H9 (cell line): ENCODE measurements around the gene SLCO2A1. TPM values are rescaled to one million over a fixed set of nuclear protein-coding genes. Genes with fewer than 3 reads are reported as not detected.

Source experiments
- DNase-seq: peaks from one replicate; pipeline ENCODE4 v3.0.0-alpha.2; 2017
- H2AFZ ChIP-seq: one replicate; pipeline ENCODE4 v1.6.1; 2013; ENCODE audit warnings: mild to moderate bottlenecking, low read length, control low read depth, moderate library complexity
- H2AK5ac ChIP-seq: 2 replicates; pipeline ENCODE4 v1.6.1; 2013; ENCODE audit warnings: low read length, control low read depth, mixed read lengths; ENCODE audit not compliant: insufficient read length
- H2BK120ac ChIP-seq: one replicate; pipeline ENCODE4 v1.6.1; 2013; ENCODE audit warnings: low read depth, mild to moderate bottlenecking, low read length, control low read depth, inconsistent platforms; ENCODE audit not compliant: poor library complexity, severe bottlenecking
- H2BK12ac ChIP-seq: 2 replicates; pipeline ENCODE4 v1.6.1; 2013; ENCODE audit warnings: low read length, control low read depth, mixed read lengths, low read depth; ENCODE audit not compliant: insufficient read length
- H2BK15ac ChIP-seq: 2 replicates; pipeline ENCODE4 v1.6.1; 2013; ENCODE audit warnings: low read depth, low read length, control low read depth
- H2BK20ac ChIP-seq: one replicate; pipeline ENCODE4 v1.6.1; 2013; ENCODE audit warnings: low read depth, mild to moderate bottlenecking, low read length, control low read depth, inconsistent platforms; ENCODE audit not compliant: poor library complexity, severe bottlenecking
- H2BK5ac ChIP-seq: 2 replicates; pipeline ENCODE4 v1.6.1; 2013; ENCODE audit warnings: low read length, control low read depth, mixed read lengths; ENCODE audit not compliant: insufficient read length
- H3K14ac ChIP-seq: 2 replicates; pipeline ENCODE4 v1.6.1; 2013; ENCODE audit warnings: low read length, control low read depth; ENCODE audit not compliant: insufficient read depth
- H3K18ac ChIP-seq: 2 replicates; pipeline ENCODE4 v1.6.1; 2013; ENCODE audit warnings: low read depth, mild to moderate bottlenecking, mixed read lengths, low read length, control low read depth; ENCODE audit not compliant: insufficient read length
- H3K23ac ChIP-seq: 2 replicates; pipeline ENCODE4 v1.6.1; 2013; ENCODE audit warnings: low read length, control low read depth, mixed read lengths, low read depth; ENCODE audit not compliant: insufficient read length
- H3K23me2 ChIP-seq: 2 replicates; pipeline ENCODE4 v1.6.1; 2013; ENCODE audit warnings: low read depth, mild to moderate bottlenecking, mixed read lengths, low read length, control low read depth; ENCODE audit not compliant: insufficient read length, poor library complexity, severe bottlenecking
- H3K27ac ChIP-seq: 2 replicates; pipeline ENCODE4 v1.5.1; 2013; ENCODE audit warnings: low read length, control low read depth, mixed read lengths, low read depth; ENCODE audit not compliant: insufficient read length
- H3K27me3 ChIP-seq: 2 replicates; pipeline ENCODE4 v1.6.1; 2013; ENCODE audit warnings: low read length, control low read depth, inconsistent platforms; ENCODE audit not compliant: insufficient read depth
- H3K4ac ChIP-seq: 2 replicates; pipeline ENCODE4 v1.6.1; 2013; ENCODE audit warnings: low read depth, mild to moderate bottlenecking, control low read depth, inconsistent platforms, low read length, moderate library complexity
- H3K4me1 ChIP-seq: 2 replicates; pipeline ENCODE4 v1.6.1; 2013; ENCODE audit warnings: low read length, control low read depth, inconsistent platforms; ENCODE audit not compliant: insufficient read depth
- H3K4me2 ChIP-seq: 2 replicates; pipeline ENCODE4 v1.6.1; 2013; ENCODE audit warnings: low read length, control low read depth, mixed read lengths; ENCODE audit not compliant: insufficient read length, insufficient read depth
- H3K56ac ChIP-seq: 2 replicates; pipeline ENCODE4 v1.6.1; 2013; ENCODE audit warnings: low read depth, mild to moderate bottlenecking, mixed read lengths, low read length, control low read depth; ENCODE audit not compliant: insufficient read length
- H3K79me1 ChIP-seq: 2 replicates; pipeline ENCODE4 v1.6.1; 2013; ENCODE audit warnings: low read depth, mild to moderate bottlenecking, moderate library complexity, low read length, control low read depth, inconsistent platforms; ENCODE audit not compliant: insufficient read depth, poor library complexity, severe bottlenecking
- H3K79me2 ChIP-seq: 2 replicates; pipeline ENCODE4 v1.6.1; 2013; ENCODE audit warnings: low read length, control low read depth, inconsistent platforms; ENCODE audit not compliant: insufficient read depth
- H3K9ac ChIP-seq: 2 replicates; pipeline ENCODE4 v1.6.1; 2013; ENCODE audit warnings: low read length, control low read depth, mixed read lengths; ENCODE audit not compliant: insufficient read length; ENCODE audit errors: extremely low read depth
- H3K9me3 ChIP-seq: one replicate; pipeline ENCODE4 v1.6.1; 2013; ENCODE audit warnings: low read depth, low read length, inconsistent platforms; ENCODE audit not compliant: control insufficient read depth
- H3T11ph ChIP-seq: one replicate; pipeline ENCODE4 v1.6.1; 2013; ENCODE audit warnings: mild to moderate bottlenecking, low read length, control low read depth, inconsistent platforms
- H4K20me1 ChIP-seq: one replicate; pipeline ENCODE4 v1.6.1; 2013; ENCODE audit not compliant: control insufficient read depth, insufficient read length, insufficient read depth
- H4K5ac ChIP-seq: 2 replicates; pipeline ENCODE4 v1.6.1; 2013; ENCODE audit warnings: low read depth, mild to moderate bottlenecking, mixed read lengths, low read length, control low read depth; ENCODE audit not compliant: insufficient read length
- H4K8ac ChIP-seq: replicated peaks from 2 replicates; pipeline ENCODE4 v1.6.1; 2013; ENCODE audit warnings: low read length, control low read depth, mixed read lengths, low read depth; ENCODE audit not compliant: insufficient read length
- H4K91ac ChIP-seq: 2 replicates; pipeline ENCODE4 v1.6.1; 2013; ENCODE audit warnings: low read depth, mild to moderate bottlenecking, moderate library complexity, mixed read lengths, low read length, control low read depth; ENCODE audit not compliant: insufficient read length
- H3K27ac Mint-ChIP-seq, 3 experiments: 2 replicates in 2 of 3; 3 replicates in 1 of 3; pipeline ENCODE4 v1.8.0; 2020 to 2021; ENCODE audit warnings: mixed read lengths in 3 of 3, mild to moderate bottlenecking in 1 of 3, moderate library complexity in 1 of 3
- H3K27me3 Mint-ChIP-seq: 2 replicates; pipeline ENCODE4 v1.8.0; 2021; ENCODE audit warnings: low read depth, mild to moderate bottlenecking, moderate library complexity, mixed read lengths
- H3K36me3 Mint-ChIP-seq, 3 experiments: 2 replicates in 2 of 3; 3 replicates in 1 of 3; pipeline ENCODE4 v1.8.0; 2020 to 2021; ENCODE audit warnings: low read depth in 3 of 3, mixed read lengths in 3 of 3; ENCODE audit not compliant: insufficient read depth in 1 of 3
- H3K4me1 Mint-ChIP-seq, 2 experiments: 2 replicates each; pipeline ENCODE4 v1.8.0; 2020; ENCODE audit warnings: mixed read lengths in 2 of 2
- H3K4me3 Mint-ChIP-seq, 2 experiments: 2 replicates in 1 of 2; 3 replicates in 1 of 2; pipeline ENCODE4 v1.8.0; 2020 to 2021; ENCODE audit warnings: mild to moderate bottlenecking in 2 of 2, mixed read lengths in 2 of 2, moderate library complexity in 1 of 2
- H3K9me3 Mint-ChIP-seq, 2 experiments: 2 replicates in 1 of 2; 3 replicates in 1 of 2; pipeline ENCODE4 v1.8.0; 2020; ENCODE audit warnings: mild to moderate bottlenecking in 2 of 2, mixed read lengths in 2 of 2, moderate library complexity in 1 of 2
- CTCF ChIP-seq: fragments of 200-600 bp; sonication (generic); conservative IDR thresholded peaks from 3 replicates; pipeline ENCODE4 v1.8.0; 2021; ENCODE audit warnings: antibody characterized with exemption, mild to moderate bottlenecking
- WGBS: extraction: QIAGEN DNeasy Blood & Tissue Kit; methylation state at CpG from one replicate; pipeline ENCODE4 v1.1.7; 2013; ENCODE audit warnings: missing lambda C conversion rate, low lambda C conversion rate, mixed read lengths; ENCODE audit not compliant: insufficient read length; ENCODE audit errors: extremely low coverage; 5-methylcytosine and 5-hydroxymethylcytosine counted together
- total RNA-seq: library from RNA; stranded (reverse); gene quantifications from 2 replicates; pipeline ENCODE4 v1.2.1, GENCODE V29; 2021

SLCO2A1 gene
- total RNA-seq, 1 experiment from 2014 or later: 0.98 TPM

DNA sequence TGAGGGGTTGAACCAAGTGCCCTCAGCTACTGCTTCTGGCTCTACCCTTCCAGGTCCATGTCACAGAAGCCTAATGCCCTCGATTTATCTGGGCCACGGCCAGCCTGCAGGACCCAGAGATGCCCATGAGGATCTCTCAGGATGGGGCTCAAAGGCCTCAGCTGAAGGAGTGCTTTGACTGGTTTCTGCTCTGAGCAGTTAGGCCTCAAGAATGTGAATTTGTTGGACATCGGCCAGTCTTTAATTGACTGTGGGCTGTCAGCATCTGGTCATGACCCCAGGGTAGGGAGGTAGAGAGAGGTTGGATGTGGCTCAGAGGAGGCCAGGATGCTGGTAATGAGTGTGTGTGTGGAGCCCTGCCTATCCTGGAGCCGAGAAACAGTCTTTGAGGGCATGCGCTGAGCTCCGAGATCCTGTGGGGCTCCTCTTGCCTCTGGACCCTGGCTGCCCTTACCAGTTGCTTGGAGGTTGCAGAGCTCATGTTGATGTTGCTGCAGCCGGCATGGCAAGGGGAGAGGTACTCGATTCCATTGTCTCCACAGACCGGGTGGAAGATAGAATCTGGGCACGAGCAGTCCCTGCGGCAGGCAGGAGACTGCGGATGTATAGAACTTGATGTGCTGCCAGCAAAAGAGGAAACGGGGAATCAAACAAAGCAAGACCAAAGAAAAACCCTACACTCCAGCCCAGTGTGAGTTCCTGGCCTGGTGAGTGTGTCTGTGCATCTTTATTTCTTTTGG, 84.9 kb downstream of the SLCO2A1 start:
- peaks cover 12% of the 10 kb centered on the region for H3K4me1 ChIP-seq
- TF ChIP-seq CTCF: no peak
- no peak overlapping the region for H2AK5ac ChIP-seq
- H3K9me3 Mint-ChIP-seq: no peaks in the 10 kb centered on the region; a peak in 1 of 5 replicates
- H3K23ac ChIP-seq: no peak overlapping the region
- H3K27ac Mint-ChIP-seq: no peak overlapping the region; a peak in 1 of 7 replicates
- H3K27me3 ChIP-seq: no peaks in the 10 kb centered on the region
- no peak overlapping the region for H2BK5ac ChIP-seq
- no CpG with 5 or more reads among the region's 13 CpGs for WGBS
- H4K5ac ChIP-seq: no peak overlapping the region
- no peak overlapping the region for H2BK20ac ChIP-seq
- H4K91ac ChIP-seq: no peak overlapping the region
- H4K20me1 ChIP-seq: no peaks in the 10 kb centered on the region
- H2AFZ ChIP-seq: no peak overlapping the region
- H3K4me3 Mint-ChIP-seq: no peak overlapping the region
- no peak overlapping the region for H2BK12ac ChIP-seq
- no peak overlapping the region for H3K14ac ChIP-seq
- H3K79me2 ChIP-seq: no peaks in the 10 kb centered on the region
- H2BK120ac ChIP-seq: no peak overlapping the region
- no peaks in the 10 kb centered on the region for H3K23me2 ChIP-seq
- H2BK15ac ChIP-seq: no peak overlapping the region
- no peak for DNase-seq
- no peaks in the 10 kb centered on the region; a peak in 2 of 7 replicates for H3K36me3 Mint-ChIP-seq
- no peak overlapping the region for H3T11ph ChIP-seq
- H3K56ac ChIP-seq: no peak overlapping the region
- no peak overlapping the region for H3K18ac ChIP-seq
- peaks cover 31% of the 10 kb centered on the region in 2 experiments for H3K4me1 Mint-ChIP-seq
- no peak overlapping the region for H3K4ac ChIP-seq
- no peaks in the 10 kb centered on the region for H3K79me1 ChIP-seq
- no peaks in the 10 kb centered on the region for H3K9me3 ChIP-seq
- no peak overlapping the region for H3K4me2 ChIP-seq
- H3K27ac ChIP-seq: no peak overlapping the region
- H3K27me3 Mint-ChIP-seq: peaks cover 38% of the 10 kb centered on the region
- H4K8ac ChIP-seq: no peak overlapping the region
- H3K9ac ChIP-seq: no peak overlapping the region
